A549 treated with CpdA at 1 μM for 4 hours (cell line): Measurements from ENCODE around the gene TAF11L14. TPM values are rescaled to one million over a fixed set of nuclear protein-coding genes. Genes with fewer than 3 reads are reported as not detected.

Experiments
- total RNA-seq: library from RNA; stranded (reverse); fragments of 200-300 nt; extraction: Qiagen RNA extraction; gene quantifications from 5 replicates; pipeline ENCODE4 v1.2.3, GENCODE V29; 2022; ENCODE audit warnings: low read depth

Gene TAF11L14
- not detected in 5 replicates for total RNA-seq

DNA sequence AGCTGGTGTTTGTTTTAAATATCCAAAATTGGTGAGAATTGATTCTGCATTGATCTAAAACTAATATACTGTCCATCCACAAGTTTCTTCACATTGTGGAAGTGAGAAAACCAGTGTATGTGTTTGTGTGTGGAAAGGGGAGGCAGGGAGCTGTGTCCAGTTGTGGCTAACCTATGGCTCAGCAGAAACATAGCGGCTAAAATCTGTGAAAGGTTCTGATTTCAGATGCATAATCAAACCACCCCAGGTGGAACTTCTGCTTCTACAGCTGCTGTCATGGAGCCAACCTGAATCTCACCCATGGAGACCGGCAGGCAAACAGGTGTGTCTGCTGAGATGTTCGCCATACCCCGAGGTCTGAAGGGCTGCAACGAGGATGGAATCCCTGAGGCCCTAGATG is at the start of gene TAF11L14:
TAF11L14 (plus strand) TSS at position 301 of the 400 bp plus-strand sequence.

GRCh38 chr5:17585658-17586057 is 48.6 kb upstream of the TAF11L14 start, which contains the start of gene TAF11L7:
TSS of gene TAF11L7 (minus strand) at chr5:17585758.

GRCh38 chr5:17590860-17591259 is 43.4 kb upstream of the TAF11L14 start, which contains the start of gene TAF11L8:
TSS of gene TAF11L8 (minus strand) at chr5:17590960.

GRCh38 chr5:17594255-17594654 is 40.0 kb upstream of the TAF11L14 start, which contains the start of gene TAF11L9:
TSS of gene TAF11L9 (minus strand) at chr5:17594394.

GRCh38 chr5:17597728-17598127 is 36.5 kb upstream of the TAF11L14 start, which contains the start of gene TAF11L10:
TSS of gene TAF11L10 (minus strand) at chr5:17597828.

GRCh38 chr5:17603880-17604279 is 30.4 kb upstream of the TAF11L14 start, which contains the start of gene TAF11L11:
TSS of gene TAF11L11 (plus strand) at chr5:17604183.

DNA sequence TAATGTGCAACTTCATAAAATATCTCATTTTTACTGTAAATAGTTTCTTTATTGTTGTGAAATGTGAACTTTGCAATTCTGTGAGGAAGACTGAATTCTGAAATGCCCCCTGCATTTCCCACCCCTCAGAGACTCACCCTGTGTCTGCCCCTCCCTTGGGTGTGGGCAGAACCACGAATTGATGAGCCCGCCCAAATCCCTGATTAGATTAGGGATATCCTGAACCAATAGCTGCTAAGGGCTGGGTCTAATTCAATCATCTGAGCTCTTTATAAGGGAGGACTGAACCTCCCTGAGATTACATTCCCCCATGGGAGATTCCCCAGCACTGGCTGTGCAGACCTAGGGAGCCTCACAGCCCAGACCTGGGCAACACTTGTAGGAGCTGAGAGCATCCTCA is 24.2 kb upstream of the TAF11L14 start, which contains the start of gene TAF11L12:
TAF11L12 (plus strand) TSS at position 301 of the 400 bp plus-strand sequence.

GRCh38 chr5:17631788-17632187 is 2.5 kb upstream of the TAF11L14 start, which contains the start of gene TAF11L13:
TSS of gene TAF11L13 (plus strand) at chr5:17632088.

Other genes with a start within 250 kb of the TAF11L14 start
- not detected in 5 replicates for gene TAF11L2, start 136.2 kb upstream of the TAF11L14 start, total RNA-seq
- gene TAF11L3, start 116.1 kb upstream of the TAF11L14 start, total RNA-seq: not detected in 5 replicates
- not detected in 5 replicates for gene TAF11L4, start 112.7 kb upstream of the TAF11L14 start, total RNA-seq
- not detected in 5 replicates for gene TAF11L5, start 109.2 kb upstream of the TAF11L14 start, total RNA-seq
- not detected in 5 replicates for gene TAF11L6, start 105.8 kb upstream of the TAF11L14 start, total RNA-seq
- gene TAF11L7, start 48.7 kb upstream of the TAF11L14 start, total RNA-seq: not detected in 5 replicates
- gene TAF11L8, start 43.5 kb upstream of the TAF11L14 start, total RNA-seq: not detected in 5 replicates
- gene TAF11L9, start 40.1 kb upstream of the TAF11L14 start, total RNA-seq: not detected in 5 replicates
- gene TAF11L10, start 36.6 kb upstream of the TAF11L14 start, total RNA-seq: not detected in 5 replicates
- gene TAF11L11, start 30.3 kb upstream of the TAF11L14 start, total RNA-seq: 0.18 to 0.42 TPM (median 0.23 TPM) in 3 of 5 replicates, not detected in the others
- gene TAF11L12, start 24.1 kb upstream of the TAF11L14 start, total RNA-seq: not detected in 5 replicates
- not detected in 5 replicates for gene TAF11L13, start 2.4 kb upstream of the TAF11L14 start, total RNA-seq